ENCODE results near the gene SNX5. TPM values are rescaled to one million over a fixed set of nuclear protein-coding genes. Genes with fewer than 3 reads are reported as not detected.

The SNX5 gene
- total and polyA plus RNA-seq, 2 of the 13 experiments (the other 11 are each of a cell fraction or from before 2014, with no cell fraction given): 664 to 1,040 TPM

DNA sequence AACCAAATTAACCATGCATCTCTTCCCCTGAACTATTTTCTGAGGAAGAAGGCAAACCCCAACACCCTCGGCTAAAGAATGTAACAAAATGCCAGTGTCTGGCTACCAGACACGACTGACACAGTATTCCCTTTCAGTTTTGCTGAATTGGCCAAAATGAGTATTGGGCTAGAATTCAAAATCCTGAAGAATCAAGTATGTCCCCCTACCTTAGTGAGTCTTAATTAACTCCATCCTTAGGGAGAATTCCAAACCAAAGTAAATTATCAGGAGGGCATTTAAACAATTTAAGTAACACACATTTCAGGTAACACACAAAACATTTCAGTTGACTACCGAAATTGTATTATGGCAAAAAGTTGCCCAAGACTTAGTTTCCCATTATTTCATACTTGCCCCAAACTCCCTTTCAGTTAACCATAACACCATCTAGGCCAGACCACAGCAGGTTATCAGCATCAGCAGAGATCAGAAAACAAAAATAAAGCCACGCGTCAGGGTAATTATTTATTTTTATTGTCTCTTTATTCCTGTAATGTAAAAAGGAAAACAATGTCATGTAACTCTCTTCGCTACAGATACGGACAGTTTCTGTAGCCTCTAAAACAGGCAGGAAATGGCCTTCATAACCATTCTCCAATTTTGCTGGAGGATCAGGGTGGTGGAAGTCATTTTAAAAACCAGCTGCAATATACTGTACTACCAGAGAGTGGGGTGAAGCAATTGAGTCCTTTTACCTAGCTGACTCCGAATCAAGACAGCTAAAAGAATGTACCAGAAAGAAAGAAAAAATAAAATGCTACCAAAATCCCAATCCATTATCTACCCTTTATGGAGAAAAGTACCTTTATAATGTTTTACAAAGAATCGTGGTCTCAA lies 1.9 kb downstream of the SNX5 start (continued):
- TF ChIP-seq, protein P1, sequence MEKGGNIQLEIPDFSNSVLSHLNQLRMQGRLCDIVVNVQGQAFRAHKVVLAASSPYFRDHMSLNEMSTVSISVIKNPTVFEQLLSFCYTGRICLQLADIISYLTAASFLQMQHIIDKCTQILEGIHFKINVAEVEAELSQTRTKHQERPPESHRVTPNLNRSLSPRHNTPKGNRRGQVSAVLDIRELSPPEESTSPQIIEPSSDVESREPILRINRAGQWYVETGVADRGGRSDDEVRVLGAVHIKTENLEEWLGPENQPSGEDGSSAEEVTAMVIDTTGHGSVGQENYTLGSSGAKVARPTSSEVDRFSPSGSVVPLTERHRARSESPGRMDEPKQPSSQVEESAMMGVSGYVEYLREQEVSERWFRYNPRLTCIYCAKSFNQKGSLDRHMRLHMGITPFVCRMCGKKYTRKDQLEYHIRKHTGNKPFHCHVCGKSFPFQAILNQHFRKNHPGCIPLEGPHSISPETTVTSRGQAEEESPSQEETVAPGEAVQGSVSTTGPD (CRISPR knock-in tag; IDR thresholded peaks at IDR 0.05): no peak
- TF ChIP-seq RBM22 (optimal IDR thresholded peaks at IDR 0.05; ENCODE audit: low read length) (peak; percentile 59), ISX (CRISPR knock-in tag; conservative IDR thresholded peaks at IDR 0.05) (no peak), TP53 (CRISPR knock-in tag; conservative IDR thresholded peaks at IDR 0.05) (no peak), HNF4A (CRISPR knock-in tag; IDR thresholded peaks at IDR 0.05) (no peak), GFI1 (CRISPR knock-in tag; IDR thresholded peaks at IDR 0.05; ENCODE audit: borderline replicate concordance) (peak; percentile 40; the same call in 1 of the 2 replicates), MATR3 (CRISPR knock-in tag; IDR thresholded peaks at IDR 0.05) (no peak), ZNF841 (CRISPR knock-in tag; IDR thresholded peaks at IDR 0.05; ENCODE audit: borderline replicate concordance) (no peak), POLR2G (IDR thresholded peaks at IDR 0.05; ENCODE audit: low read depth, low read length) (peak; percentile 21), TAF1 (CRISPR knock-in tag; IDR thresholded peaks at IDR 0.05) (no peak), HMGA1 (CRISPR knock-in tag; conservative IDR thresholded peaks at IDR 0.05) (no peak), CREB1 (IDR thresholded peaks at IDR 0.05) (no peak), CREB1 (CRISPR knock-in tag; IDR thresholded peaks at IDR 0.05) (peak; percentile 40), MTF2 (CRISPR knock-in tag; IDR thresholded peaks at IDR 0.05; ENCODE audit: borderline replicate concordance) (no peak), ZKSCAN1 (IDR thresholded peaks at IDR 0.05; ENCODE audit: low read length) (no peak), THAP11 (CRISPR knock-in tag; IDR thresholded peaks at IDR 0.05) (peak; percentile 3; the same call in 1 of the 2 replicates), ZNF260 (CRISPR knock-in tag; IDR thresholded peaks at IDR 0.05; ENCODE audit: borderline replicate concordance, low read depth) (no peak), TMF1 (CRISPR knock-in tag; IDR thresholded peaks at IDR 0.05; ENCODE audit: low read depth) (no peak), ASH2L (IDR thresholded peaks at IDR 0.05; ENCODE audit: insufficient read length, low read depth, low read length) (peak; percentile 41), NFKB2 (CRISPR knock-in tag; IDR thresholded peaks at IDR 0.05; ENCODE audit: borderline replicate concordance) (no peak), BRD4 (CRISPR knock-in tag; IDR thresholded peaks at IDR 0.05) (no peak), YEATS4 (CRISPR knock-in tag; IDR thresholded peaks at IDR 0.05; ENCODE audit: borderline replicate concordance) (no peak; the same call in 1 of the 2 replicates), IKZF1 (IDR thresholded peaks at IDR 0.05) (no peak), ZFP1 (CRISPR knock-in tag; IDR thresholded peaks at IDR 0.05) (0 out of 2 replicates have a peak, but pooled peaks have one; percentile 12)
- TF ChIP-seq, protein P2, sequence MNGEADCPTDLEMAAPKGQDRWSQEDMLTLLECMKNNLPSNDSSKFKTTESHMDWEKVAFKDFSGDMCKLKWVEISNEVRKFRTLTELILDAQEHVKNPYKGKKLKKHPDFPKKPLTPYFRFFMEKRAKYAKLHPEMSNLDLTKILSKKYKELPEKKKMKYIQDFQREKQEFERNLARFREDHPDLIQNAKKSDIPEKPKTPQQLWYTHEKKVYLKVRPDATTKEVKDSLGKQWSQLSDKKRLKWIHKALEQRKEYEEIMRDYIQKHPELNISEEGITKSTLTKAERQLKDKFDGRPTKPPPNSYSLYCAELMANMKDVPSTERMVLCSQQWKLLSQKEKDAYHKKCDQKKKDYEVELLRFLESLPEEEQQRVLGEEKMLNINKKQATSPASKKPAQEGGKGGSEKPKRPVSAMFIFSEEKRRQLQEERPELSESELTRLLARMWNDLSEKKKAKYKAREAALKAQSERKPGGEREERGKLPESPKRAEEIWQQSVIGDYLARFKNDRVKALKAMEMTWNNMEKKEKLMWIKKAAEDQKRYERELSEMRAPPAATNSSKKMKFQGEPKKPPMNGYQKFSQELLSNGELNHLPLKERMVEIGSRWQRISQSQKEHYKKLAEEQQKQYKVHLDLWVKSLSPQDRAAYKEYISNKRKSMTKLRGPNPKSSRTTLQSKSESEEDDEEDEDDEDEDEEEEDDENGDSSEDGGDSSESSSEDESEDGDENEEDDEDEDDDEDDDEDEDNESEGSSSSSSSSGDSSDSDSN (CRISPR knock-in tag; IDR thresholded peaks at IDR 0.05): no peak
- TF ChIP-seq, protein P3, sequence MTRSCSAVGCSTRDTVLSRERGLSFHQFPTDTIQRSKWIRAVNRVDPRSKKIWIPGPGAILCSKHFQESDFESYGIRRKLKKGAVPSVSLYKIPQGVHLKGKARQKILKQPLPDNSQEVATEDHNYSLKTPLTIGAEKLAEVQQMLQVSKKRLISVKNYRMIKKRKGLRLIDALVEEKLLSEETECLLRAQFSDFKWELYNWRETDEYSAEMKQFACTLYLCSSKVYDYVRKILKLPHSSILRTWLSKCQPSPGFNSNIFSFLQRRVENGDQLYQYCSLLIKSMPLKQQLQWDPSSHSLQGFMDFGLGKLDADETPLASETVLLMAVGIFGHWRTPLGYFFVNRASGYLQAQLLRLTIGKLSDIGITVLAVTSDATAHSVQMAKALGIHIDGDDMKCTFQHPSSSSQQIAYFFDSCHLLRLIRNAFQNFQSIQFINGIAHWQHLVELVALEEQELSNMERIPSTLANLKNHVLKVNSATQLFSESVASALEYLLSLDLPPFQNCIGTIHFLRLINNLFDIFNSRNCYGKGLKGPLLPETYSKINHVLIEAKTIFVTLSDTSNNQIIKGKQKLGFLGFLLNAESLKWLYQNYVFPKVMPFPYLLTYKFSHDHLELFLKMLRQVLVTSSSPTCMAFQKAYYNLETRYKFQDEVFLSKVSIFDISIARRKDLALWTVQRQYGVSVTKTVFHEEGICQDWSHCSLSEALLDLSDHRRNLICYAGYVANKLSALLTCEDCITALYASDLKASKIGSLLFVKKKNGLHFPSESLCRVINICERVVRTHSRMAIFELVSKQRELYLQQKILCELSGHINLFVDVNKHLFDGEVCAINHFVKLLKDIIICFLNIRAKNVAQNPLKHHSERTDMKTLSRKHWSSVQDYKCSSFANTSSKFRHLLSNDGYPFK (CRISPR knock-in tag; IDR thresholded peaks at IDR 0.05; ENCODE audit: borderline replicate concordance): no peak
